HepG2 (cell line): ENCODE data around the gene TCEA3.

Experiments
- CEBPB ChIP-seq: IDR thresholded peaks from 2 replicates; pipeline ENCODE4 v1.6.1; 2011; ENCODE audit warnings: low read depth, low read length, improper control_type of control experiment, borderline replicate concordance
- EZH2 ChIP-seq: conservative IDR thresholded peaks from 2 replicates; pipeline ENCODE4 v1.6.1; 2012; ENCODE audit warnings: mild to moderate bottlenecking, low read depth, low read length, moderate library complexity
- POLR2A ChIP-seq, 2 experiments: IDR thresholded peaks; 2 replicates each; pipeline ENCODE4 v1.6.1; 2011; ENCODE audit warnings: low read depth in 2 of 2, low read length in 2 of 2, mild to moderate bottlenecking in 1 of 2, moderate library complexity in 1 of 2; ENCODE audit not compliant: insufficient read depth in 1 of 2
- POLR2AphosphoS5 ChIP-seq: IDR thresholded peaks from 2 replicates; pipeline ENCODE4 v1.6.1; 2012; ENCODE audit warnings: low read depth, low read length
- USF2 ChIP-seq, 2 experiments: sonication (generic) in 1 of 2; formaldehyde crosslinking in 1 of 2; IDR thresholded peaks; 2 replicates each; pipeline versions ENCODE4 v1.5.1 to v1.6.1; 2011 to 2020; ENCODE audit warnings: borderline replicate concordance in 1 of 2, low read depth in 1 of 2, low read length in 1 of 2, mild to moderate bottlenecking in 1 of 2, missing genetic modification reagents in 1 of 2, moderate library complexity in 1 of 2
- ZBTB2 ChIP-seq: sonication (generic); formaldehyde crosslinking; IDR thresholded peaks from 2 replicates; pipeline ENCODE4 v1.8.0; 2022; ENCODE audit warnings: low read depth, missing genetic modification reagents
- ZNF142 ChIP-seq: sonication (generic); formaldehyde crosslinking; IDR thresholded peaks from 2 replicates; pipeline ENCODE4 v1.4.0; 2020; ENCODE audit warnings: missing genetic modification reagents
- ZNF549 ChIP-seq: sonication (generic); formaldehyde crosslinking; IDR thresholded peaks from 2 replicates; pipeline ENCODE4 v1.5.0; 2020; ENCODE audit warnings: missing genetic modification reagents
- ZZZ3 ChIP-seq: sonication (generic); formaldehyde crosslinking; IDR thresholded peaks from 2 replicates; pipeline ENCODE4 v1.4.0; 2020; ENCODE audit warnings: missing genetic modification reagents, mild to moderate bottlenecking, borderline replicate concordance

GRCh38 chr1:23434260-23434775 is 9.8 kb upstream of the TCEA3 start:
- TF ChIP-seq ZBTB2 (CRISPR knock-in tag) (no peak), POLR2A (IDR thresholded peaks at IDR 0.05; ENCODE audit: insufficient read depth in 1 of 2, low read depth in 2 of 2, low read length in 2 of 2) (no peak), CEBPB (no peak), EZH2 (no peak), ZNF142 (CRISPR knock-in tag) (no peak), ZZZ3 (CRISPR knock-in tag) (no peak), POLR2AphosphoS5 (no peak), ZNF549 (no peak), USF2 (IDR thresholded peaks at IDR 0.05; ENCODE audit: low read depth, low read length) (no peak), USF2 (CRISPR knock-in tag; IDR thresholded peaks at IDR 0.05; ENCODE audit: borderline replicate concordance) (no peak)
